GM19397 (cell line): ENCODE data around the gene TRMT44.
"Not testable (repeated sequence)": the region's sequence is repeated elsewhere in the genome, so short reads cannot be mapped to it uniquely, and the experiment has no call there.

Source experiments
- ATAC-seq: cut with Tn5 transposase; IDR thresholded peaks from one replicate; pipeline ENCODE4 v1.9.1; 2021; ENCODE audit warnings: mild to moderate bottlenecking, moderate library complexity; ENCODE audit not compliant: unreplicated experiment

The TRMT44 gene

GRCh38 chr4:8467016-8467415 is 26.4 kb downstream of the TRMT44 start:
- ATAC-seq, result no peak

GRCh38 chr4:8468746-8469535 is 28.4 kb downstream of the TRMT44 start:
- ATAC-seq, result peak; percentile 53

DNA sequence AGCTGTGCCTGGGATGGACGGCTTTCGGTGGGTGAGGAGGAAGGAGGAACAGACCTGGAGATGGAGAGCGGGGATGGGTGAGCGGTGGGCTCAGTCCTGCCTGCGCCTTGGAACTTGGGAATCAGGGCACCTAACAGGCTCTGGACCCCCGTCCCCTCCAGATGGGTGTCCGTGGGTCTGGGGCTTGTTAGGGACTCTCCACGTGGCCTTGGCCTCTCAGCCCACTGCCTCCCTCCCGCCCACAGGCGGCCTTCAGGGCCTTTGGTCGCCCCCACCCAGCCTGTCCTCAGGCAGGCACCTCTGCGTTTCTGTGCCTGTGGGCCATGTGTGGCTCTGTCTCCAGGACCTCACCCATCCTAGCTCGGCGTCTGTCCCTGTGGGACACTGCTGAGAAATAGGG is 29.0 kb downstream of the TRMT44 start:
- ATAC-seq, result no peak

GRCh38 chr4:8470451-8471024 is 30.0 kb downstream of the TRMT44 start:
- ATAC-seq, result no peak

GRCh38 chr4:8471211-8471875 is 30.8 kb downstream of the TRMT44 start:
- ATAC-seq, result no peak

- no peak for ATAC-seq
These were observed 31.6 kb downstream of the TRMT44 start for GRCh38 chr4:8472158-8472688.

DNA sequence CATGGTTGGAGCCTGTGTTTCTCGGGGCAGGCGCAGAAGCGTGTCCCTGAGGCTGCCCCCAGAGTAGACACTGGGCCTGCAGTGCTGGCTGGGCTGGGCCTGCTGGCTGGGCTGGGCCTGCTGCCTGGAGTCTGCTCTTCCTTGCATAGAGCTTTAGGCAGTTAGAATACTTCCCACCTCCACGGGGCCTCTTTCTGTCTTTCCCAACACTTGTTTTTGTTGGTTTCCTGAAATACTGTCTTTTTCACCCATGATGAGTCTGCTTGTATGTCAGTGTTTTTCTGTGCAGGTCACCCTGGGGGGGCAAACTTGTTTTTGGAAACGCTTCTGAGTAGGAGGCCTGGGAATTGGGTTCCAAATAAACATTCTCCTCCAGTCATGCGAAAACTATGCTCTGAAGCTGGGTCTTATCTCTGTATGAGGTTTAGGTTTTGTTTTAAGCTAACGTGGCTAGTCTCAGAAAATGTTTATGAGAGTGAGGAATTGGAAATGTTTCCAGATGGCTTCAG is 32.2 kb downstream of the TRMT44 start:
- ATAC-seq, result no peak

DNA sequence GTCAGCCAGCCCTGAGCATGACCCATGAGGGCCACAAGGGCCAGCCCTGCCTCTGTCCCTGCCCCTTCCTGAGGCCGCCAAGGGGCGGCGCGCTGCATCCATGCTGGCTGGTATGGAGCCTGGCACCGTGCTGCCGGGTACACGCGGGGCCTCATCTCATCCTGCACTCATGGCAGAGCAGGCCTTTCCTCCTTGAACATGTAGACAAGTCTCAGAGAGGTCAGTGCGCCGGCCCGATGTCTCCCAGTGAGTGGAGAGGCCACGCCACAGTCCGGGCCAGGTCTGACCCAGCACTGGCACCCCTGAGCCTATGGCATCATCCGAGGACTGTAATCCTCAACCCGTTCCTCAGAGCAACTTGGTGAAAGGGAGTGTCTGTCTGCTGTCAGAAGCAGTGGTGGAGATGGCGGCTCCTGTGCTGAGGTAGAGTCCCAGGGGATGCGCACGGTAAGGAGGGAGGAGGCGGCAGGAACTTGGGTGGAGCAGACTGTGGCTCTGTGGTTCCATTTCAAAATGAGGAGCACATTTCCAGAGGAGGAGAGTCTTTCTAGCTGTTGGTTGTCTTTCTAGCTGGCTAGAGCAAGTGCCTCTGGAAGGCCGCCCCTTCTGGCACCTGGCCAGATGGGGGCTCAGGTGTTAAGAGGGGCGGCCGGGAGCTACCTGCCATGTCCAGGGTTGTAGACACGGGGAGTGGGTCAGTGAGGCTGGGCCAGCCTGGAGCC is 32.8 kb downstream of the TRMT44 start:
- ATAC-seq, result no peak

GRCh38 chr4:8473920-8474590 is 33.5 kb downstream of the TRMT44 start:
- ATAC-seq, result no peak

GRCh38 chr4:8474856-8475255 is 34.3 kb downstream of the TRMT44 start:
- no peak for ATAC-seq

DNA sequence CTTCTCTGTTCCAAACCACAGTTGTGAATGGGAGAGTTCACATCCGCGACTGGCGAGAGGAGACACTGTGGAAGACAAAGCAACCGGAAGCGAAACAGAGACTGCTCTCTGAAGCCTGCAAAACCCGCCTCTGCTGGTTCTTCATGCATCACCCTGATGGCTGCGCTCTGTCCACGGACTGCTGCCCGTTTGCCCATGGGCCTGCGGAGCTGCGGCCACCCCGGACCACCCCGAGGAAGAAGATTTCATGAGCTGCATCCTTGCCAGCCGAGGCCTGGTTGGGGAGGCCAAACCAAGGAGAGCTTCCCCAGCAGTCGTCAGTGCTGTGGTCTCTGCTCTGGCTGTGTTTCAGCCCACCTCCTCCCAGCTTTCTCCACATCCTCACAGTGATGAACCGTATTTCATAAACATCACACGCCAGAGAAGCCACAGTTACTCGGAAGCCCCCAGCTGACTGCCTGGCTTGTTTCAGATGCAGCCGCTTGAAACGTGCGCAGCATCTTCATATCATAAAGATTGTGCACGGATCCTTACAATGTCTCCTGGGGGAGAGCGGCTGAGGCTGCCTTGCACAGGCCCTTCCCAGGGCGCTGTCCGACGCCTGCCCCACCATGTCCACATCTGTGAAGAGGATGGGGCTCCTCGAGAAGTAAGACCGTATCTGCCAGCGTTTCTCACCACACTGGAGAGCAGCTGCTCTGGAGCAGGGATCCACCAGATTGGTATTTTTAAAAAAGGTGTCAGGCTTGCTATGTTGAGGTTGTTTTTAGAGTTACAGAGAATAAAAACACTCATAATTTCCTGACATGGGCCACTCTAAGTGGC is 35.4 kb downstream of the TRMT44 start:
- ATAC-seq, result no peak

GRCh38 chr4:8477095-8477635 is 36.6 kb downstream of the TRMT44 start:
- no peak for ATAC-seq

DNA sequence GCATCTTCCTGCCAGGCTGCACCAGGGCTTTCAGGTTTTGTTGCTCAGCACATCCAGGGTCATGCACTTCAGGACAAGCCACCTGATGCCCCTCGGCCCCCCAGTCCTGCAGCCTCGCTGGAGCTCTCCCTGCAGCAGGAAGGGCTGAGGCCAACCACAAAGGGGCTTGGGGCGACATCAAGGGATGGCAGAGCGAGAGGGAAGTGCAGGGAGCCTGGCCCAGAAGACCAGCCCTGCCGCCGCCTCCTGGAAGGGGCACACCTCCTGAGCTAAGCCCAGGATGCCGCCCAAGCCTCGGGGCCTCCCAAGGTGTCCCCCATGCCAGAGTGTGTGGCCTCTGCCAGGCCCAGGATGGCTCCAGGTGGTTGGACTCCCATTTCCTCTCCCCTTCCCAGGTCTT is 37.1 kb downstream of the TRMT44 start:
- ATAC-seq, result no peak

GRCh38 chr4:8478371-8478770 is 37.8 kb downstream of the TRMT44 start:
- ATAC-seq, result no peak

DNA sequence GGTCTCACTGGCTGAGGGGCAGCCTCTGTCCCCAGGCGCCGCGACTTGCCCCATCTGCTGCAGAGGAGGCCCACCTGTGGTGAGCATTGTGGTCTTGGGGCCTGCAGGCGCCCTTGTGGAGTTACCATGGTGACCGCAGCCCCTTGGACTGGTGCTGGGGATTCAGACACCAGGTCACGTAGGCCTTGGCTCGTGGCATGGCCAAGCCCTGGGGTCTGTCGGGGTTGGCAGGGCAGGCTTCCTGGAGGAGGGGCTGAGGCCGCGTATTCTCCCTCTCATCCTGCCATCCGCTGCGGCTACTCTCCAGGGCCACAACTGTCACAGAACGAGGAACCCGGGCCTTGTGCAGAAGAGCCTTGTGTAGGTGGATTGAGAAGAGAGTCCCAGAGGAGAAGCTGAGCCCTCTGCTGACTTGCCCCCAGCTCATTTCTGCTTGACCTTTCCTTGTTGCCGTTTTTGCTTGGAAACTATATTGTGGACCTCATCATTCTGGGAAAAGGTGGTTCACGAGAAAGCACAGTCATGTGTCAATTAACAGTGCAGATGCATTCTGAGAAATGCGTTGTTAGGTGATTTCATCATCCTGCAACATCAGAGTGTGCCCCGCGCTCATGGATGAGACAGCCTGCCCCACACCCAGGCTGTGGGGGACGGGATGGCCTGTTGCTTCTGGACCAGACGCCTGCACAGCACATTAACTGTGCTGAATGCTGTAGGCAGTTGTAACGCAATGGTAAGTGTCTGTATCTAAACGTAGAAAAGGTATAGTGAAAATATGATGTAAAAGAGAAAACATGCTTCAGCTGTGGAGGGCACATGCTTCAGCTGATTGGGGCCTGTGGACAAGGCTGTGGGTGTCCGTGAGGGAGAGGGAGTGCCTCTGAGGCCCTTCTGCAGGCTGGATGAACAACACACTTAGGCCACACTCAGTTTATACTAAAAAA is 38.5 kb downstream of the TRMT44 start:
- ATAC-seq, result no peak

- no peak for ATAC-seq
These were observed 39.6 kb downstream of the TRMT44 start for GRCh38 chr4:8480221-8480620.

DNA sequence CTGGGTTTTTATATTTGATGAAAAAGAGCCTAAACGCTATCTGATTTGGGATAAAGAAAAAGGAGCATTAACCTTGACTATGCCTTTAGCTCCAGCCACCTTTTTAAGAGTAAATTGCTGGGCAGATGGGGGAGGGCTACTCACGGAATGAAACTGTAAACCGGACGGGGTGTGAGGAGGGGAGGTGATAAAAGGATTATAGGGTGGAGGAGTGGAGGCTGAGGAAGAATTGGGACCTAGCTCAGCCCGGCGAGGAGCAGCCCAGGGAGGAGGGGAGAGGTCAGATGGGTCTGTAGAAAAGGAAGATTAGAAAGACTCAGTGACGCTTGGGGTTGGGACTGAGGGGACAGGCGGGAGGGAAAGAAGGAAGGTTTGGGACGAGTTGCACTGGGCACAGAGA is 46.1 kb downstream of the TRMT44 start:
- not testable (repeated sequence) for ATAC-seq

GRCh38 chr4:8488791-8489369 is 48.3 kb downstream of the TRMT44 start:
- no peak for ATAC-seq
